Hepatocyte (in vitro differentiated cells): ENCODE results near the gene SERPINE3. TPM values are rescaled to one million over a fixed set of nuclear protein-coding genes. Genes with fewer than 3 reads are reported as not detected.

Source experiments
- DNase-seq: peaks from one replicate; pipeline ENCODE4 v3.0.0-alpha.2; 2016; ENCODE audit warnings: low spot score
- H2AFZ ChIP-seq: fragments of 200-600 bp; sonication (generic); 2 replicates; pipeline ENCODE4 v1.6.0; 2016; ENCODE audit warnings: antibody characterized with exemption, mild to moderate bottlenecking
- H3K27ac ChIP-seq: fragments of 200-600 bp; sonication (generic); 2 replicates; pipeline ENCODE4 v1.5.1; 2016; ENCODE audit warnings: mild to moderate bottlenecking
- H3K27me3 ChIP-seq: fragments of 200-600 bp; sonication (generic); 2 replicates; pipeline ENCODE4 v1.6.1; 2016
- H3K36me3 ChIP-seq: fragments of 200-600 bp; sonication (generic); replicated peaks from 2 replicates; pipeline ENCODE4 v1.5.1; 2016; ENCODE audit warnings: low read depth; ENCODE audit not compliant: insufficient read depth
- H3K4me1 ChIP-seq: fragments of 200-600 bp; sonication (generic); 2 replicates; pipeline ENCODE4 v1.5.1; 2016; ENCODE audit warnings: mild to moderate bottlenecking, moderate library complexity; ENCODE audit not compliant: insufficient read depth
- H3K4me2 ChIP-seq: fragments of 200-600 bp; sonication (generic); 2 replicates; pipeline ENCODE4 v1.6.0; 2016
- H3K4me3 ChIP-seq: fragments of 200-600 bp; sonication (generic); 2 replicates; pipeline ENCODE4 v1.5.1; 2016; ENCODE audit warnings: mild to moderate bottlenecking
- H3K79me2 ChIP-seq: fragments of 200-600 bp; sonication (generic); 2 replicates; pipeline ENCODE4 v1.6.0; 2017; ENCODE audit warnings: mild to moderate bottlenecking
- H3K9me2 ChIP-seq: fragments of 200-600 bp; sonication (generic); replicated peaks from 2 replicates; pipeline ENCODE4 v1.6.0; 2017; ENCODE audit warnings: mild to moderate bottlenecking; ENCODE audit not compliant: insufficient read depth
- H3K9me3 ChIP-seq: fragments of 200-600 bp; sonication (generic); 2 replicates; pipeline ENCODE4 v1.5.1; 2016; ENCODE audit warnings: low read depth, mild to moderate bottlenecking
- H4K20me1 ChIP-seq: fragments of 200-600 bp; sonication (generic); 2 replicates; pipeline ENCODE4 v1.6.0; 2016; ENCODE audit warnings: mild to moderate bottlenecking; ENCODE audit not compliant: insufficient read depth, poor library complexity, severe bottlenecking
- CTCF ChIP-seq: fragments of 200-600 bp; sonication (generic); IDR thresholded peaks from 2 replicates; pipeline ENCODE4 v1.5.1; 2016; ENCODE audit warnings: antibody characterized with exemption, mild to moderate bottlenecking; ENCODE audit not compliant: poor library complexity
- EZH2 ChIP-seq: fragments of 200-600 bp; sonication (generic); IDR thresholded peaks from 2 replicates; pipeline ENCODE4 v1.6.1; 2016; ENCODE audit warnings: antibody characterized with exemption, mild to moderate bottlenecking, borderline replicate concordance
- EZH2phosphoT487 ChIP-seq: fragments of 200-600 bp; sonication (generic); IDR thresholded peaks from one replicate; pipeline ENCODE4 v1.6.1; 2018; ENCODE audit warnings: antibody characterized with exemption, mild to moderate bottlenecking, low read depth, moderate library complexity; ENCODE audit not compliant: unreplicated experiment, severe bottlenecking
- WGBS: methylation state at CpG from one replicate; pipeline ENCODE4 v1.1.6; 2016; ENCODE audit warnings: low lambda C conversion rate; ENCODE audit errors: missing lambda C conversion rate; 5-methylcytosine and 5-hydroxymethylcytosine counted together
- polyA plus RNA-seq: library from polyadenylated mRNA; unstranded; fragments of >200 nt; fragmentation: Nextera tagmentation; extraction: Ambion mirVana; gene quantifications from 2 replicates; pipeline ENCODE4 v1.2.1, GENCODE V29; 2016
- total RNA-seq: library from RNA; depleted of rRNA; stranded (reverse); fragments of >200 nt; gene quantifications from 2 replicates; pipeline ENCODE4 v1.2.3, GENCODE V29; 2014

The SERPINE3 gene
- total and polyA plus RNA-seq, 2 experiments from 2014 or later, result 53.6 to 163 TPM

DNA sequence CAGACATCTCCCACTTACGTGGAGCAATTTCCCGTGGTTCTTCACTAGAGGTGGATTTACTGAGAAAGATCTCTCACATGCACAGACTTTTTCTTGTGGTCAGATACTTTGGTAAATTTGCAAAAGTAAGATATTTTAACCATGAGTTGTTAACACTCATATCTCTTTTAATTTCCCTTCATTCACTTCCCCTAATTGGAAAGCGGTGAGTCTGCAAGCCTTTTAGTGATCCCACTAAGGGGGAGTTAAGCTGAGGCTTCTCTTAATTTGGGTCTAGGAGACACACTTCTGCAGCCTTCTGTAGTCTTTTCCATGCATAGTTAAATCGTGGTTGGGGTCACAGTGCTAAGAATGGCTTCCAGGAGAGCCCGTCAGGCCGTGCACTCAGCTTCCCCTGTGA lies 30.7 kb upstream of the SERPINE3 start:
- WGBS, result 81% methylated on average over 6 of the region's 6 CpGs
- TF ChIP-seq EZH2 (no peak), CTCF (no peak), EZH2phosphoT487 (no peak)

DNA sequence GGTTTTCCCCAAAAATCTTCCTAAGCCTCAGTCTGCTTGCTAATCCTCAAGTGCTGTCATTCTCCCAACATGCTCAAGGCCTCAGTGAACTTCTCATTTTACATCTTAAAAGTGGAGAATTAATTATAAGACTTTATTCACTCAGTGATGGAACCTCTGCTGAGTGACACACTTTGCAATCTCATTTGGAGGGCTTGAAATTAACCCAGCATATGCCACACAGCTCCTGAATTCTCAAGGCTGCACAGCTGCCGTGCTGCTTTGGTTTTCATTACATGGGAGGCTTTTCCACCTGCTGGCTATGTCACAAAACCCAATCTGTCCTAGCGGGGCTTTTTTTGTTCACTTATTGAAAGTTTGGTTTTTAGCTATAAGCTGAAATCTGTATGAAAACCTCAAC lies 28.3 kb upstream of the SERPINE3 start:
- WGBS, result 84% methylated on average over 2 of the region's 2 CpGs
- Histone ChIP-seq H3K4me2 (no peak overlapping the region), H2AFZ (no peak overlapping the region), H3K36me3 (no peaks in the 10 kb centered on the region), H3K27ac (no peak overlapping the region), H3K4me3 (no peak overlapping the region), H3K9me2 (no peaks in the 10 kb centered on the region), H3K4me1 (no peaks in the 10 kb centered on the region), H3K9me3 (no peaks in the 10 kb centered on the region), H4K20me1 (no peaks in the 10 kb centered on the region), H3K27me3 (no peaks in the 10 kb centered on the region), H3K79me2 (no peaks in the 10 kb centered on the region)
- TF ChIP-seq CTCF, result no peak
- TF ChIP-seq EZH2, result no peak
- TF ChIP-seq EZH2phosphoT487, result no peak
- no peak for DNase-seq

More for the DNA sequence above, 30.7 kb upstream of the SERPINE3 start:
- no peak for DNase-seq
- Histone ChIP-seq H3K9me3 (no peaks in the 10 kb centered on the region), H3K79me2 (no peaks in the 10 kb centered on the region), H2AFZ (no peak overlapping the region), H3K9me2 (no peaks in the 10 kb centered on the region), H3K27ac (no peak overlapping the region), H3K4me1 (no peaks in the 10 kb centered on the region), H3K4me2 (no peak overlapping the region), H4K20me1 (no peaks in the 10 kb centered on the region), H3K27me3 (no peaks in the 10 kb centered on the region), H3K36me3 (no peaks in the 10 kb centered on the region), H3K4me3 (no peak overlapping the region)

DNA sequence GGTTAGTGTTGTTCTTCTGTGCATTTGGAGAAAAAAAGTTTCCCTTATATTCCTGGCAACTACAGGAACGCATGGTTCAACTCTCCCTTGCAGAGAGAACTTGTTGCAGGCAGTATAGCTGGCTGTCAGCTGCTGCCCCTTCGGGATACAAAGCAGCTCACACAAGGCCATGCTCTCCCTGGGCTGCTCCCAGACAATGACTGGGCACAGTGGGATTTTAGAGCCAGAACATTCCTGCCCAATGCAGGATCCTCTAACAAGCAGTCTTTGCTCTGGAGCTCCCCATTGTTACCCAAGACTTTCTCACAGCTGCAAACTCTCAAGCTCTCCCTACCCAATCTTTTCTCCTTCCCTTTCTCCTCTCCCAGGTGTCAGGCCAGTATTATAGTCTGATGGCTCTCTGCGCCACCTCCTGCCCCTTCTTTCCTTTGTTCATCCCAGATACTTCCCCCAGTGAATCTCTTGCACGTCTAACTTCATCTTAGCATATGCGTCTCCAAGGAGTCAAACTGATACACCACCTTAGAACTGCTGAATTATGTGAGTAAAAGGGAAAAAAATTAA lies 27.5 kb upstream of the SERPINE3 start:
- no peak overlapping the region for H3K4me2 ChIP-seq
- H3K79me2 ChIP-seq, result no peaks in the 10 kb centered on the region
- H2AFZ ChIP-seq, result no peak overlapping the region
- no peak overlapping the region for H3K4me3 ChIP-seq
- no peaks in the 10 kb centered on the region for H3K27me3 ChIP-seq
- H3K4me1 ChIP-seq, result no peaks in the 10 kb centered on the region
- H4K20me1 ChIP-seq, result no peaks in the 10 kb centered on the region
- TF ChIP-seq EZH2phosphoT487 (no peak), EZH2 (no peak), CTCF (no peak)
- no peaks in the 10 kb centered on the region for H3K9me3 ChIP-seq
- 87% methylated on average over 5 of the region's 5 CpGs for whole genome bisulfite sequencing
- no peak for DNase-seq
- H3K9me2 ChIP-seq, result no peaks in the 10 kb centered on the region
- H3K27ac ChIP-seq, result no peak overlapping the region
- no peaks in the 10 kb centered on the region for H3K36me3 ChIP-seq
